ENCODE measurements around the gene KIF1B.

KIF1B gene, protein sequence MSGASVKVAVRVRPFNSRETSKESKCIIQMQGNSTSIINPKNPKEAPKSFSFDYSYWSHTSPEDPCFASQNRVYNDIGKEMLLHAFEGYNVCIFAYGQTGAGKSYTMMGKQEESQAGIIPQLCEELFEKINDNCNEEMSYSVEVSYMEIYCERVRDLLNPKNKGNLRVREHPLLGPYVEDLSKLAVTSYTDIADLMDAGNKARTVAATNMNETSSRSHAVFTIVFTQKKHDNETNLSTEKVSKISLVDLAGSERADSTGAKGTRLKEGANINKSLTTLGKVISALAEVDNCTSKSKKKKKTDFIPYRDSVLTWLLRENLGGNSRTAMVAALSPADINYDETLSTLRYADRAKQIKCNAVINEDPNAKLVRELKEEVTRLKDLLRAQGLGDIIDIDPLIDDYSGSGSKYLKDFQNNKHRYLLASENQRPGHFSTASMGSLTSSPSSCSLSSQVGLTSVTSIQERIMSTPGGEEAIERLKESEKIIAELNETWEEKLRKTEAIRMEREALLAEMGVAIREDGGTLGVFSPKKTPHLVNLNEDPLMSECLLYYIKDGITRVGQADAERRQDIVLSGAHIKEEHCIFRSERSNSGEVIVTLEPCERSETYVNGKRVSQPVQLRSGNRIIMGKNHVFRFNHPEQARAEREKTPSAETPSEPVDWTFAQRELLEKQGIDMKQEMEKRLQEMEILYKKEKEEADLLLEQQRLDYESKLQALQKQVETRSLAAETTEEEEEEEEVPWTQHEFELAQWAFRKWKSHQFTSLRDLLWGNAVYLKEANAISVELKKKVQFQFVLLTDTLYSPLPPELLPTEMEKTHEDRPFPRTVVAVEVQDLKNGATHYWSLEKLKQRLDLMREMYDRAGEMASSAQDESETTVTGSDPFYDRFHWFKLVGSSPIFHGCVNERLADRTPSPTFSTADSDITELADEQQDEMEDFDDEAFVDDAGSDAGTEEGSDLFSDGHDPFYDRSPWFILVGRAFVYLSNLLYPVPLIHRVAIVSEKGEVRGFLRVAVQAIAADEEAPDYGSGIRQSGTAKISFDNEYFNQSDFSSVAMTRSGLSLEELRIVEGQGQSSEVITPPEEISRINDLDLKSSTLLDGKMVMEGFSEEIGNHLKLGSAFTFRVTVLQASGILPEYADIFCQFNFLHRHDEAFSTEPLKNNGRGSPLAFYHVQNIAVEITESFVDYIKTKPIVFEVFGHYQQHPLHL (N-terminal part only)

DNA sequence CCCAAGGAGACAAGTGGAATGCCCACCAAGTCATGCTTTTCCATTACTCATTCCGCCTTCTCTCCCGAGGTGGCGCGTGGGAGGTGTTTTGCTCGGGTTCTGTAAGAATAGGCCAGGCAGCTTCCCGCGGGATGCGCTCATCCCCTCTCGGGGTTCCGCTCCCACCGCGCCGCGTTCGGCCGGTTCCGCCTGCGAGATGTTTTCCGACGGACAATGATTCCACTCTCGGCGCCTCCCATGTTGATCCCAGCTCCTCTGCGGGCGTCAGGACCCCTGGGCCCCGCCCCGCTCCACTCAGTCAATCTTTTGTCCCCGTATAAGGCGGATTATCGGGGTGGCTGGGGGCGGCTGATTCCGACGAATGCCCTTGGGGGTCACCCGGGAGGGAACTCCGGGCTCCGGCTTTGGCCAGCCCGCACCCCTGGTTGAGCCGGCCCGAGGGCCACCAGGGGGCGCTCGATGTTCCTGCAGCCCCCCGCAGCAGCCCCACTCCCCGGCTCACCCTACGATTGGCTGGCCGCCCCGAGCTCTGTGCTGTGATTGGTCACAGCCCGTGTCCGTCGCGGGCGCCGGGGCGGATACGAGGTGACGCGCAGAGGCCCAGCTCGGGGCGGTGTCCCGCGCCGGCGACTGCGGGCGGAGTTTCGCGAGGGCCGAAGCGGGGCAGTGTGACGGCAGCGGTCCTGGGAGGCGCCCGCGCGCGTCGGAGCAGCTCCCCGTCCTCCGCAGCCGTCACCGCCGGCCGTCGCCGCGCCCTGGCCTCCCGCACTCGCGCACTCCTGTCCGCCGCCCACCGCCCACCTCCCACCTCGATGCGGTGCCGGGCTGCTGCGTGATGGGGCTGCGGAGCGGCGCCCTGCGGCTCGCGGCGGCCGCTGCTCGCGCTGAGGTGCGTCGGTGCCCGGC lies at the start of gene KIF1B:
TSS of gene KIF1B (plus strand) at position 666 of the 906 bp plus-strand sequence. CDS start 21,759 bp downstream, outside the sequence.
- peak; percentile 94 for ATAC-seq
- TF ChIP-seq ZNF70 (CRISPR knock-in tag; IDR thresholded peaks at IDR 0.05) (0 out of 2 replicates have a peak, but pooled peaks have one; percentile 3), ESRRG (CRISPR knock-in tag; IDR thresholded peaks at IDR 0.05) (no peak), RARB (CRISPR knock-in tag; IDR thresholded peaks at IDR 0.05) (no peak), ZNF8 (CRISPR knock-in tag; IDR thresholded peaks at IDR 0.05) (no peak), ZFP3 (CRISPR knock-in tag; IDR thresholded peaks at IDR 0.05) (peak; percentile 93), ZFP30 (CRISPR knock-in tag; IDR thresholded peaks at IDR 0.05) (no peak), OSR1 (CRISPR knock-in tag; IDR thresholded peaks at IDR 0.05) (no peak), BACH2 (CRISPR knock-in tag; IDR thresholded peaks at IDR 0.05; ENCODE audit: borderline replicate concordance) (no peak), ZC3H10 (CRISPR knock-in tag; IDR thresholded peaks at IDR 0.05) (no peak), GLIS3 (CRISPR knock-in tag; IDR thresholded peaks at IDR 0.05) (0 out of 2 replicates have a peak, but pooled peaks have one; percentile 14), SNAI2 (CRISPR knock-in tag; IDR thresholded peaks at IDR 0.05) (no peak), CSDC2 (CRISPR knock-in tag; IDR thresholded peaks at IDR 0.05) (no peak)
- TF ChIP-seq, protein P1, sequence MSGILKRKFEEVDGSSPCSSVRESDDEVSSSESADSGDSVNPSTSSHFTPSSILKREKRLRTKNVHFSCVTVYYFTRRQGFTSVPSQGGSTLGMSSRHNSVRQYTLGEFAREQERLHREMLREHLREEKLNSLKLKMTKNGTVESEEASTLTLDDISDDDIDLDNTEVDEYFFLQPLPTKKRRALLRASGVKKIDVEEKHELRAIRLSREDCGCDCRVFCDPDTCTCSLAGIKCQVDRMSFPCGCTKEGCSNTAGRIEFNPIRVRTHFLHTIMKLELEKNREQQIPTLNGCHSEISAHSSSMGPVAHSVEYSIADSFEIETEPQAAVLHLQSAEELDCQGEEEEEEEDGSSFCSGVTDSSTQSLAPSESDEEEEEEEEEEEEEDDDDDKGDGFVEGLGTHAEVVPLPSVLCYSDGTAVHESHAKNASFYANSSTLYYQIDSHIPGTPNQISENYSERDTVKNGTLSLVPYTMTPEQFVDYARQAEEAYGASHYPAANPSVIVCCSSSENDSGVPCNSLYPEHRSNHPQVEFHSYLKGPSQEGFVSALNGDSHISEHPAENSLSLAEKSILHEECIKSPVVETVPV (CRISPR knock-in tag; IDR thresholded peaks at IDR 0.05) = no peak
- TF ChIP-seq, protein P2, sequence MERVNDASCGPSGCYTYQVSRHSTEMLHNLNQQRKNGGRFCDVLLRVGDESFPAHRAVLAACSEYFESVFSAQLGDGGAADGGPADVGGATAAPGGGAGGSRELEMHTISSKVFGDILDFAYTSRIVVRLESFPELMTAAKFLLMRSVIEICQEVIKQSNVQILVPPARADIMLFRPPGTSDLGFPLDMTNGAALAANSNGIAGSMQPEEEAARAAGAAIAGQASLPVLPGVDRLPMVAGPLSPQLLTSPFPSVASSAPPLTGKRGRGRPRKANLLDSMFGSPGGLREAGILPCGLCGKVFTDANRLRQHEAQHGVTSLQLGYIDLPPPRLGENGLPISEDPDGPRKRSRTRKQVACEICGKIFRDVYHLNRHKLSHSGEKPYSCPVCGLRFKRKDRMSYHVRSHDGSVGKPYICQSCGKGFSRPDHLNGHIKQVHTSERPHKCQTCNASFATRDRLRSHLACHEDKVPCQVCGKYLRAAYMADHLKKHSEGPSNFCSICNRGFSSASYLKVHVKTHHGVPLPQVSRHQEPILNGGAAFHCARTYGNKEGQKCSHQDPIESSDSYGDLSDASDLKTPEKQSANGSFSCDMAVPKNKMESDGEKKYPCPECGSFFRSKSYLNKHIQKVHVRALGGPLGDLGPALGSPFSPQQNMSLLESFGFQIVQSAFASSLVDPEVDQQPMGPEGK (CRISPR knock-in tag; IDR thresholded peaks at IDR 0.05; ENCODE audit: borderline replicate concordance) = 0 out of 2 replicates have a peak, but pooled peaks have one; percentile 57

DNA sequence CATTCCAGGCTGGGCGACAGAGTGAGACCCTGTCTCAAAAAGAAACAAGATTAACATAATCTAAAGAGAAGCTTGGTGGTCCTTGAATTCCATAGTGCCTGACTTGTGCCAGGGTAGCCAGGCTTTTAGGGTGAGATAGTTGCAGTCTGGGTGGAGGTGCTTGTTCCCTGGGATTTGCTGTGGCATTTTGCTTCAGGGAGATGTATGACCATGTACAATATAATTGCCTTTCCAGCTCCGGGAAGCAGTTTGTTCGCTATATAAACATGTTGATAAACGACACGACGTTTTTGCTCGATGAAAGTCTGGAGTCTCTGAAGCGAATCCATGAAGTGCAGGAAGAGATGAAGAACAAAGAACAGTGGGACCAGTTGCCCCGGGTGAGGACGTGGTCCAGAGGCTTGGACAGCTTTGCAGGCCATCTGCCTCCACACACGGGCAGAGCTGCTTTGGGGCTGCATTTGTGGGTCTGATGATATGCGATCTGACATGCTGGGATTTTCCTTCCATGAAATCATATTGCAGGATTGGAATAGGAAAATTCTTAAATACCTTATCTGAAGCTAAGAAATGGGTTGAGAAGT lies 49.4 kb upstream of the KIF1B start:
- TF ChIP-seq BACH2 (CRISPR knock-in tag; IDR thresholded peaks at IDR 0.05; ENCODE audit: borderline replicate concordance) (no peak), OSR1 (CRISPR knock-in tag; IDR thresholded peaks at IDR 0.05) (no peak), PPARA (CRISPR knock-in tag; IDR thresholded peaks at IDR 0.05; ENCODE audit: borderline replicate concordance) (no peak), TCF4 (CRISPR knock-in tag; IDR thresholded peaks at IDR 0.05; ENCODE audit: borderline replicate concordance) (no peak), ESRRG (CRISPR knock-in tag; IDR thresholded peaks at IDR 0.05) (no peak), TOX (CRISPR knock-in tag; IDR thresholded peaks at IDR 0.05; ENCODE audit: borderline replicate concordance) (no peak), SNAI2 (CRISPR knock-in tag; IDR thresholded peaks at IDR 0.05) (no peak), ZNF565 (CRISPR knock-in tag; conservative IDR thresholded peaks at IDR 0.05; ENCODE audit: low read depth) (no peak), ZNF8 (CRISPR knock-in tag; IDR thresholded peaks at IDR 0.05) (no peak), RARB (CRISPR knock-in tag; IDR thresholded peaks at IDR 0.05) (no peak), CSDC2 (CRISPR knock-in tag; IDR thresholded peaks at IDR 0.05) (no peak), ZFP3 (CRISPR knock-in tag; IDR thresholded peaks at IDR 0.05) (no peak), ZFP30 (CRISPR knock-in tag; IDR thresholded peaks at IDR 0.05) (no peak), ISL1 (CRISPR knock-in tag; IDR thresholded peaks at IDR 0.05) (no peak), GLIS3 (CRISPR knock-in tag; IDR thresholded peaks at IDR 0.05) (no peak)
- TF ChIP-seq, protein P3, sequence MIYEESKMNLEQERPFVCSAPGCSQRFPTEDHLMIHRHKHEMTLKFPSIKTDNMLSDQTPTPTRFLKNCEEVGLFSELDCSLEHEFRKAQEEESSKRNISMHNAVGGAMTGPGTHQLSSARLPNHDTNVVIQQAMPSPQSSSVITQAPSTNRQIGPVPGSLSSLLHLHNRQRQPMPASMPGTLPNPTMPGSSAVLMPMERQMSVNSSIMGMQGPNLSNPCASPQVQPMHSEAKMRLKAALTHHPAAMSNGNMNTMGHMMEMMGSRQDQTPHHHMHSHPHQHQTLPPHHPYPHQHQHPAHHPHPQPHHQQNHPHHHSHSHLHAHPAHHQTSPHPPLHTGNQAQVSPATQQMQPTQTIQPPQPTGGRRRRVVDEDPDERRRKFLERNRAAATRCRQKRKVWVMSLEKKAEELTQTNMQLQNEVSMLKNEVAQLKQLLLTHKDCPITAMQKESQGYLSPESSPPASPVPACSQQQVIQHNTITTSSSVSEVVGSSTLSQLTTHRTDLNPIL (CRISPR knock-in tag; IDR thresholded peaks at IDR 0.05; ENCODE audit: low read depth) = no peak
- TF ChIP-seq, protein P2 (CRISPR knock-in tag; IDR thresholded peaks at IDR 0.05; ENCODE audit: borderline replicate concordance) = no peak
- TF ChIP-seq, protein P4, sequence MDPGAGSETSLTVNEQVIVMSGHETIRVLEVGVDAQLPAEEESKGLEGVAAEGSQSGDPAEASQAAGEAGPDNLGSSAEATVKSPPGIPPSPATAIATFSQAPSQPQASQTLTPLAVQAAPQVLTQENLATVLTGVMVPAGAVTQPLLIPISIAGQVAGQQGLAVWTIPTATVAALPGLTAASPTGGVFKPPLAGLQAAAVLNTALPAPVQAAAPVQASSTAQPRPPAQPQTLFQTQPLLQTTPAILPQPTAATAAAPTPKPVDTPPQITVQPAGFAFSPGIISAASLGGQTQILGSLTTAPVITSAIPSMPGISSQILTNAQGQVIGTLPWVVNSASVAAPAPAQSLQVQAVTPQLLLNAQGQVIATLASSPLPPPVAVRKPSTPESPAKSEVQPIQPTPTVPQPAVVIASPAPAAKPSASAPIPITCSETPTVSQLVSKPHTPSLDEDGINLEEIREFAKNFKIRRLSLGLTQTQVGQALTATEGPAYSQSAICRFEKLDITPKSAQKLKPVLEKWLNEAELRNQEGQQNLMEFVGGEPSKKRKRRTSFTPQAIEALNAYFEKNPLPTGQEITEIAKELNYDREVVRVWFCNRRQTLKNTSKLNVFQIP (CRISPR knock-in tag; IDR thresholded peaks at IDR 0.05; ENCODE audit: borderline replicate concordance, low read depth) = no peak
- no peak for ATAC-seq

Measured in SK-N-SH treated with all-trans-retinoic acid at 6 μM for 48 hours (cell line).